SK-N-MC (cell line): ENCODE results near the gene DMAP1.

ENCODE experiments used
- DNase-seq: peaks from one replicate; pipeline ENCODE4 v3.0.0-alpha.2; 2011; ENCODE audit warnings: low read depth, low spot score
- H3K27ac ChIP-seq: fragments of 200-600 bp; sonication (generic); 2 replicates; pipeline ENCODE4 v1.5.1; 2016; ENCODE audit warnings: mixed run types
- H3K36me3 ChIP-seq: fragments of 200-600 bp; sonication (generic); 2 replicates; pipeline ENCODE4 v1.6.1; 2017; ENCODE audit warnings: antibody characterized with exemption, low read length, mixed read lengths; ENCODE audit not compliant: insufficient read depth
- H3K4me3 ChIP-seq: fragments of 200-600 bp; sonication (generic); 2 replicates; pipeline ENCODE4 v1.5.1; 2016
- H3K9ac ChIP-seq: fragments of 200-600 bp; sonication (generic); 2 replicates; pipeline ENCODE4 v1.8.0; 2017; ENCODE audit warnings: mixed run types, mixed read lengths; ENCODE audit not compliant: insufficient read length
- H3K9me3 ChIP-seq: fragments of 200-600 bp; sonication (generic); 2 replicates; pipeline ENCODE4 v1.6.1; 2017; ENCODE audit warnings: low read depth, mild to moderate bottlenecking, antibody characterized with exemption, low read length, moderate library complexity, mixed read lengths
- EZH2 ChIP-seq: fragments of 200-600 bp; sonication (generic); IDR thresholded peaks from one replicate; pipeline ENCODE4 v1.6.1; 2017; ENCODE audit warnings: antibody characterized with exemption
- FOXP2 ChIP-seq: optimal IDR thresholded peaks from 2 replicates; pipeline ENCODE3; 2011; ENCODE audit warnings: mild to moderate bottlenecking, moderate library complexity; ENCODE audit not compliant: insufficient read depth; ENCODE audit errors: extremely low read length, control extremely low read depth
- POLR2AphosphoS5 ChIP-seq: IDR thresholded peaks from 2 replicates; pipeline ENCODE4 v1.6.1; 2012; ENCODE audit warnings: mild to moderate bottlenecking, low read depth, low read length, borderline replicate concordance

DMAP1 gene

DNA sequence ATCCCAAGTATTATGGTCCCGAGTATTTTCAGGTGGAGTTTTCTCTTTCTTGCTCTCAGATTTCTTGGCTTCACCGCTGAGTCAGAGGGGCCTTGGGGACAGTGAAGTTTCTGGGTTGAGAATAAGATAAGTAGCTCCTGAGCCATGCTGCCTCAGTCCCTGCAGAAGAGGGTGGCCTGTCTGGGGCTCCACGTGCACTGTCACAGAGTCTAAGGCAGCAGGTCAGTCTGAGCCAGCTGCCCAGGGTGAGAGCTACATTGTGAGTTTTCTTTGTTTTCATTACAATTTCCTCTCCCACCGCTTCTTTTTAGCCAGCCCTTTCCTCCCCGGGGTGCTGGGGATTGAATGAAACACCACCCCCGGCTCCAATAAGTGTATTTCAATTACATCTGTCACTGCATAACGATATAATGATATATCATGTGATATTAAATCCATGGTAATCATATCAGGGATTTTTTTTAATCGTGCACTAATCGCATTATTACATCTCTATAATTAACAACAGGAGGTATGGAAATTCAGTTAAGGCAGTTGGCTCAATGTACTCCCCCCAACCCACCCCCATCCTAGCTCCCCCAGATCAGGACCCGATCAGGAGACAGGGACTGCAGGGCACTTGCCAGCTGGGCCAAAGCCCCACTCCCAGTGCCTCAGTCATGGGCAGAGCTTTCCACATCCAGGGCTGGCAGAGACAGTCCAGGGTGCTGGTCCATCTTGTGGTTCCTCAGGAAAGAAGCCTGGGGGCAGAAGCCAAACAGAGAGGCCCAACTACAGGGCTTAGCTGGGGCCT lies 43.7 kb downstream of the DMAP1 start:
- H3K4me3 ChIP-seq, result no peak overlapping the region
- TF ChIP-seq POLR2AphosphoS5, result no peak
- no peak for TF ChIP-seq EZH2
- no peak for TF ChIP-seq FOXP2
- peaks cover 5% of the 10 kb centered on the region; the same call in 1 of the 2 replicates for H3K36me3 ChIP-seq
- no peak overlapping the region for H3K27ac ChIP-seq
- H3K9ac ChIP-seq, result no peak overlapping the region
- DNase-seq, result no peak
- H3K9me3 ChIP-seq, result no peaks in the 10 kb centered on the region

DNA sequence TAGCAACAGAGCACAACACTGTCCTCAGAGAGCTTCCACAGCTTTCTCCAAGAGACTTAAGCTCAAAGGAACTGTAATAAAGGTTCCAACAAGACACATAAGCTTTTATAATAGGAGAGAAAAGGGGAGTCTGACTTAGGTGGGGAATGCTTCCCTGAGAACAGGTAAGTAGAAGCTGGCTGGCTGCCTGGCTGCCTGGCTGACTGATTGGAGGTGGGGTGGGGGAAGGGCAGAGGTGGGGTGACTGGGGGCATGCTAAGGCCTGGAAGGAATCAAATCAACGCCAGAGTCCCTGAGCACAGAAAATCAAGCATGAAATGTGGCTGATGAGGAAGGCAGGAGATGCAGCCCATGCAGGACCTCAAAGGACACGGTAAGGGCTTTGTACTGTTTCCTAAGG lies 45.8 kb downstream of the DMAP1 start:
- DNase-seq, result no peak
- Histone ChIP-seq H3K9me3 (no peaks in the 10 kb centered on the region), H3K4me3 (no peak overlapping the region), H3K36me3 (peaks cover 5% of the 10 kb centered on the region; the same call in 1 of the 2 replicates), H3K27ac (no peak overlapping the region), H3K9ac (no peak overlapping the region)
- TF ChIP-seq FOXP2 (no peak), POLR2AphosphoS5 (no peak), EZH2 (no peak)

GRCh38 chr1:44260792-44261170 lies 47.5 kb downstream of the DMAP1 start:
- H3K9me3 ChIP-seq, result no peaks in the 10 kb centered on the region
- TF ChIP-seq EZH2, result no peak
- TF ChIP-seq FOXP2, result no peak
- TF ChIP-seq POLR2AphosphoS5, result no peak
- H3K36me3 ChIP-seq, result peaks cover 5% of the 10 kb centered on the region; the same call in 1 of the 2 replicates
- no peak for DNase-seq
- no peak overlapping the region for H3K9ac ChIP-seq
- no peak overlapping the region for H3K4me3 ChIP-seq
- H3K27ac ChIP-seq, result no peak overlapping the region

GRCh38 chr1:44261171-44261817 lies 48.0 kb downstream of the DMAP1 start:
- Histone ChIP-seq H3K27ac (no peak overlapping the region), H3K9me3 (no peaks in the 10 kb centered on the region), H3K36me3 (peaks cover 4% of the 10 kb centered on the region; the same call in 1 of the 2 replicates), H3K4me3 (no peak overlapping the region), H3K9ac (no peak overlapping the region)
- no peak for DNase-seq
- no peak for TF ChIP-seq EZH2
- TF ChIP-seq POLR2AphosphoS5, result no peak
- no peak for TF ChIP-seq FOXP2

- Histone ChIP-seq H3K36me3 (no peaks in the 10 kb centered on the region; the same call in 1 of the 2 replicates), H3K27ac (no peak overlapping the region)
- DNase-seq, result no peak
Measured at GRCh38 chr1:44261962-44262361, 48.7 kb downstream of the DMAP1 start.

GRCh38 chr1:44262414-44262813 lies 49.1 kb downstream of the DMAP1 start:
- DNase-seq, result no peak

More at GRCh38 chr1:44261962-44262361, 48.7 kb downstream of the DMAP1 start:
- H3K9ac ChIP-seq, result no peak overlapping the region
- TF ChIP-seq FOXP2 (no peak), POLR2AphosphoS5 (no peak), EZH2 (no peak)
- H3K9me3 ChIP-seq, result no peaks in the 10 kb centered on the region
- H3K4me3 ChIP-seq, result no peak overlapping the region

GRCh38 chr1:44262816-44263567 lies 49.7 kb downstream of the DMAP1 start:
- no peaks in the 10 kb centered on the region for H3K36me3 ChIP-seq

More at GRCh38 chr1:44262414-44262813, 49.1 kb downstream of the DMAP1 start:
- H3K36me3 ChIP-seq, result no peaks in the 10 kb centered on the region; the same call in 1 of the 2 replicates
- no peak for TF ChIP-seq FOXP2
- TF ChIP-seq POLR2AphosphoS5, result no peak
- no peak for TF ChIP-seq EZH2
- no peak overlapping the region for H3K9ac ChIP-seq
- H3K9me3 ChIP-seq, result no peaks in the 10 kb centered on the region
- H3K27ac ChIP-seq, result no peak overlapping the region
- no peak overlapping the region for H3K4me3 ChIP-seq

More at GRCh38 chr1:44262816-44263567, 49.7 kb downstream of the DMAP1 start:
- Histone ChIP-seq H3K9me3 (no peaks in the 10 kb centered on the region), H3K4me3 (no peak overlapping the region), H3K27ac (no peak overlapping the region), H3K9ac (no peak overlapping the region)
- DNase-seq, result no peak
- TF ChIP-seq EZH2, result no peak
- no peak for TF ChIP-seq FOXP2
- no peak for TF ChIP-seq POLR2AphosphoS5
